ENCODE measurements around the gene CUX1.

The CUX1 gene

DNA sequence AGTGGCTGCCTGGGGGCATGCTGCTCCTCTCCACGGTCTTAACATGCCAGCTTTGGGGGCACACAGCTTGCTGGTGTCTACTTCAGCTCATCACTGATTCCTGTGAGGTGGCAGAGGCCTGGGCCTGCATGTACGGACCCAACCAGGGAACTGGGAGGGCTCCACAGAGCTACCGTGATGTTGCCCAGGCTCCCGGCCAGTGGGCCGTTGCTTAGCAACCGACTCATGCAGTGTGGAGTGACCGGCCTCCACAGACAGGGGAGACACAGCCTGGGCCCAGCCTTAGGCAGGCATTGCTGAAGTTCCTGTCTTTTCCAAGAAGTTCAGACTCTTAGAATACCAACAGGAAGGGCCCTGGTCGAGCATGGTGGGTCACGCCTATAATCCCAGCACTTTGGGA, 443.4 kb downstream of the CUX1 start:
- no peak for DNase-seq

DNA sequence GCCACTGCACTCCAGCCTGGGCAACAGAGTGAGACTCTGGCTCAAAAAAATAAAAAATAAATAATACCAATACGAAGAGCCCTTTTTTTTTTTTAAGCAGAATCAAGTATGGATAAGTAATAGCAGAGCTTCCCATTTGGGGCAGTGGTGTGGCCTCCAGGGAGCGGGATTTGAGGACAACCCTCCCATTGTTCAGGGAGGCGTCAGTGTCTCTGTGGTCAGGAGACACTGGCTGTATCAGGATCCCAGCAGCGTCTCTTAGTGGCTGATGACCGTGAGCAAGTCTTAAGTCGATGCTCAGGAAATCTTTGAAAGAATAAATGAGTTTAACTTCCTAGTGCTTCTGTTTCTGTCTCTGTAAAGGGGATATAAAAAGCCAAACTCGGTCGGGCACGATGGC, 444.0 kb downstream of the CUX1 start:
- no peak for DNase-seq

- DNase-seq: no peak
These were observed 445.1 kb downstream of the CUX1 start for GRCh38 chr7:102262546-102262945.

- DNase-seq: no peak
These were observed 447.0 kb downstream of the CUX1 start for GRCh38 chr7:102264367-102264891.

GRCh38 chr7:102266541-102266940, 449.1 kb downstream of the CUX1 start:
- no peak for DNase-seq

DNA sequence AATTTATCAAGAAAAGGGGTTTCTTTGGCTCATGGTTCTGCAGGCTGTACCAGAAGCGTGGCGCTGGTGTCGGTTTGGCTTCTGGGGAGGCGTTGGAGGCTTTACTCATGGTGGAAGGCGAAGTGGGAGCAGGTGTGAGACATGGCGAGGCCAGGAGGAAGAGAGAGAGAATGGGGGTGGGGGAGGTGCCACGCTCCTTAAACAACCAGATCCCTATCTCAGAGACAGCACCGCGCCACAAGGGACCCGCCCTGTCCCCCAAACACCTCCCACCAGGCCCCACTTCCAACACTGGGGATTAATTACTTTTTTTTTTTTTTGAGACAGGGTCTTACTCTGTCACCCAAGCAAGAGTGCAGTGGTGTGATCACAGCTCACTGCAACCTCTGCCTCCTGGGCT, 451.2 kb downstream of the CUX1 start:
- no peak for DNase-seq

- no peak for DNase-seq
These were observed 452.9 kb downstream of the CUX1 start for GRCh38 chr7:102270178-102270887.

GRCh38 chr7:102271158-102271798, 453.9 kb downstream of the CUX1 start:
- no peak for DNase-seq

- DNase-seq: peak; percentile 75
These were observed 454.9 kb downstream of the CUX1 start for GRCh38 chr7:102272075-102272916.

DNA sequence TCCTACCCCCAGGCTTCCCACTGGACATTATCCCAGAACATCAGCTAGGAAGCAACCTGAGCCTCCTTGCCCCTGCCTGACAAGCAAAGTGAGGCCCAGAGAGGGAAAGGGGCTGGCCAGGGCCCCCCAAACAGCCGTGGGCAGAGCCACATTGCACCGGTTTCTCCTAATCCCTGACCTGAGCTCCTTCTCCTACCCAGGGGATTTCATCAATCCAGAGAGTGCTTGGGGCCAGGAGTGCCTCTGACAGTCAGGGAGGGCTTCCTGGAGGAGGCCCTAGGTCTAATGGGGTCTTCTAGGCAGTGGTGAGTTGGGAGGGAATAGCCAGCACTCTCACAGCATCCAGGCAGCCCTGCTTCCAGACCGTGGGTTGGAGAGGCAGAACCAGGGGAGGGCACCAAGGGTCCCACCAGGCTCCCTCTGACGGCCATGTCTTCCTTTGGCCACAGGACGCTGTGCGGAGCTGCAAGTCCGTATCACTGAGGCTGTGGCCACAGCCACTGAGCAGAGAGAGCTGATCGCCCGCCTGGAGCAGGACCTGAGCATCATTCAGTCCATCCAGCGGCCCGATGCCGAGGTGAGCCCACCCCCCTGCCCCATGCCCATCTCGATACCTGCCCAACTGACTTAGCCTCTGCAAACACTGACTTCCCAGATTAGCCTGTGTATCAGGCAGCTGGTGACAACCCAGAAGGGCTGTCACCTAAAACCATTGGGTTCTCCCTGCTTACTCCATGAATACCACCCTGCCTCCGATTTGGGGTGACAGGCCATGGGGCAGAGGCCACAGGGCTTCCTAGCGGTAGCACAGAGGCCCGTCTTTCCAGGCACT, 455.7 kb downstream of the CUX1 start:
- DNase-seq: no peak

DNA sequence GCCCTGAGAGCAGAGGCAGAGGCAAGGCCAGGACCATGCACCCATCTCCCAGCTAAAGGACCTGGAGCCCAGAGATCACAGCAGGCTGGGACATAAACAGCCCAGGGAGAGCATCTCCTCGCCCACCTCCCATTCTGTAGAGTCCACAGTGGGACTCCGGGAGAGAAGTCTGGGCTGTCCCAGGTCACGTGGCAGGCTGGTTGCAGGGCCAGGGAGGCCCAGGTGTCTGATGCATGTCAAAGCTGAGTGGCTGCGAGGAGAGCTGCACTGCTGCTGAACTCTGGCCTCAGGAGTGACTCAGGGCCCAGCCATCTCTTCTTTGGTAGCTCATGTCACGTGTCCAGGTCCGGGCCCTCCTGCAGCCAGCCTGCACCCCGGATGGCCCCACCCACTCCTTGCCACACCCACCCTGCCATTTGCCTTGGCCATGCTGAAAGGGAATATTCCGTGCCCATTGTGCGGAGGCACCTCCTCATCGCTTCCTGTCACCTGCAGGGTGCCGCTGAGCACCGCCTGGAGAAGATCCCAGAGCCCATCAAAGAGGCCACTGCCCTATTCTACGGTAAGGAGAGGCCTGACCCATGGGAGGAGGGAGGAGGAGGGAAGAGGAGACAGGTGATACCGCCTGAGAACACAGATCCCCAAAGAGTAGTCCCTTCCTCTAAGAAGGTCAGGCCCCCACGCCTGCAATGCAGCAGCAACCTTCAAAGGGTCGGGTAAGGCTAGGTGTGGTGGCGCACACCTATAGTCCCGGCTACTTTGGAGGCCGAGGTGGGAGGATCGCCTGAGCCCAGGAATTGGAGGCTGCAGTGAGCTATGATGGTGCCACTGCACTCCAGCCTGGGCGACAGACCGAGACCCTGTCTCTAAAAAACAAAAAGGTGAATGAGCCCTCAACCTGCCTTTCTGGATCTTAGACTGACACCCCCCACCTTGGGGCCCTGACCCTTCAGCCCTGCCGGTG, 456.6 kb downstream of the CUX1 start:
- DNase-seq: peak; percentile 24

GRCh38 chr7:102275123-102275703, 457.8 kb downstream of the CUX1 start:
- no peak for DNase-seq

- no peak for DNase-seq
These were observed 460.5 kb downstream of the CUX1 start for GRCh38 chr7:102277901-102278300.

DNA sequence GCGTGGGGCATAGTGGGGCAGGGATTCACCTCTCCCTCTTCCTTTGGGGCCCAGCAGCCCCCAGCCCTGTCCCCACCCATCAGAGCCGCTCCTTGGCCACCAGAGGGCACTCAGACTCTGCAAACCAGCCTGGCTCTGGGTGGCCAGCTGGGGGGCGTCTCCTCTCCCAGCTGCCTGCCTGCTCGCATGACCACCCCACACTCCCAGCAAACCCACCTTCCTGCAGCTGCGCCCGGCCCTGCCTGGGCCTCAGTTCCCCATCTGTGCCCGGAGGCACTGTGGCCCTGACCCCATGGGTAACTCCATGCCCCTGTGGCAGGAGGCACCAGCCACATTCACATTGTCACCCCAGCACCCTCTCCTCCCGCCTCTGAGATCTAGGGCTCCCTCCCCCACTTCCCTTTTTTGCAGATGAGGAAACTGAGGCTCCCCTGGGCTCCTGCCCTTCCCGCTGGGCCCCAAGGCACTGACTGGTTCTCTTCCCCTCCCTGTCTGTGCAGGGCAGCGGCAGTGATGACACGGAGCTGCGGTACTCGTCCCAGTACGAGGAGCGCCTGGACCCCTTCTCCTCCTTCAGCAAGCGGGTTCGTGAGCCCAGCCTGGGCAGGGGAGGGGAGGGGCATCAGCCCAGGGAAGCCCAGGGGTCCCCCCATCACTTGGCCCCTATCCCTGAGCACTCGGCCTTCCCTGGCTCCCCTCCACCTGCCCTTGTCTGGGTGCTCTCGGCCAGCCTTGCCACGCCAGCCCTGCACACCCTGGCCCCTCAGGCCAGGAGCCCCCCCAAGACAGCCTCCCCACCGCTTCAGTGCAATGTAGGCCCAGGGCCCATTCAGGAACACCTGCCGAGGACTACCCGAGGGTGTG, 462.3 kb downstream of the CUX1 start:
- DNase-seq: peak; percentile 79

GRCh38 chr7:102280521-102280920, 463.1 kb downstream of the CUX1 start:
- no peak for DNase-seq

- no peak for DNase-seq
These were observed 464.4 kb downstream of the CUX1 start for GRCh38 chr7:102281785-102282184.

DNA sequence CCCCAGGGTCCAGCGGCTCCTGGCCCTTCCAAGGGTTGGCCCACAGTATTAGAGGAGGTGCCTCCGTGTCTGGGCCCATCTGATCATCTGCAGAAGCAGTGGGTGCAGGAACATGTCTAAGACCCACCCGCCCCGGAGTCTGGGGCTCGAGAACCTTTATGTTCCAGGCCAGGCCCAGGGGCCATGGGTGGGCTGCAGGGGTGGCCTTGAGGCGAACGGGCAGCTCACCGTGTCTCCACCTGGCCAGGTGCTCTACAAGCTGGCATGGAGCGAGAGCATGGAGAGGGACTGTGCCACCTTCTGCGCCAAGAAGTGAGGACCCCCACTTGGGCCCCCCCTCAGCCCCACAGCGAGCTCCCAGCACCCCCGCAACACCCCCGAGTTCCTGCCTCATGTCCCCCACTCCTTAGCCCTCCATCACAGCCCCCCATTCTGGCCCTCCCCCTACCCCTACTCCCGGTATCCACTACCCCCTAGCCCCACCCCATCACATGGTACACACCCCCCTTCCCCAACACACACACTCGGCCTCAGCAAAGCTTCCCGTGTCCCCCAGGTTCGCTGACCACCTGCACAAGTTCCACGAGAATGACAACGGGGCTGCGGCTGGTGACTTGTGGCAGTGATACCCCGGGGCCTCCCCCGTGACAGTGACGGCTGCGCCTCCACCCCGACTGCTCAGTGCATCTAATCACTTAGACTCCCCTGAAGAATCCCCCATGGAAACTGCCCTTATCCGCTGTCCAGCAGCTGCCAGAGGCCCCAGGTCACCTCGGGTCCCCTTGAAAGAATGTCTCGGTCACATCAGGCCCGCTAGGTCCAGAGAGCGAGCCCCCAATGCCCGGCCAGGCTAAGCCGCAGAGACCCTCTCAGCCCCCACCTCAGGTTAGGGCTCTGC, 465.3 kb downstream of the CUX1 start:
- no peak for DNase-seq

- DNase-seq: no peak
These were observed 466.2 kb downstream of the CUX1 start for GRCh38 chr7:102283477-102284189.
